AG04449 (cell line): ENCODE data around the gene SELENOK.

Source experiments
- CTCF ChIA-PET: fragments of 350-600 bp; formaldehyde crosslinking; extraction: SDS; loops from one replicate; lab custom pipeline; 2021; ENCODE audit warnings: antibody characterized with exemption; lab: Yijun Ruan, JAX
- POLR2A ChIA-PET: fragments of 400-600, 350-600 bp; formaldehyde crosslinking; extraction: SDS; loops from one replicate; lab custom pipeline; 2020; ENCODE audit warnings: antibody characterized with exemption, inconsistent platforms; lab: Yijun Ruan, JAX
- DNase-seq: peaks from one replicate; pipeline ENCODE4 v3.0.0-alpha.2; 2010; ENCODE audit warnings: low read depth, low spot score
- H3K4me3 ChIP-seq: 2 replicates; pipeline ENCODE4 v1.5.1; 2011; ENCODE audit warnings: low read depth, mild to moderate bottlenecking, control low read depth, low read length
- CTCF ChIP-seq: IDR thresholded peaks from one replicate; pipeline ENCODE4 v1.5.1; 2011; ENCODE audit warnings: mild to moderate bottlenecking, moderate library complexity, low read length, control low read depth, inconsistent platforms; ENCODE audit not compliant: insufficient read depth; ENCODE audit errors: missing control alignments

Gene SELENOK

GRCh38 chr3:53902711-53903110, 11.1 kb upstream of the SELENOK start:
- POLR2A ChIA-PET = no interaction called here
- no peak for DNase-seq
- CTCF ChIA-PET = no interaction called here
- no peak for TF ChIP-seq CTCF
- no peak overlapping the region for H3K4me3 ChIP-seq

GRCh38 chr3:53902067-53902466, 10.4 kb upstream of the SELENOK start:
- ChIA-PET POLR2A (no interaction called here), CTCF (no interaction called here)
- H3K4me3 ChIP-seq = no peak overlapping the region
- no peak for TF ChIP-seq CTCF
- DNase-seq = no peak

- ChIA-PET CTCF (interaction anchor here (1.5 kb wide), 1 partner anchor 37 kb away, joined by 4 read pairs; no protein-coding TSS in a partner anchor), POLR2A (no interaction called here)
- DNase-seq = no peak
- TF ChIP-seq CTCF = no peak
- H3K4me3 ChIP-seq = no peak overlapping the region
Observed at GRCh38 chr3:53900666-53901331, 9.1 kb upstream of the SELENOK start.

- CTCF ChIA-PET = interaction anchor here (1.4 to 1.5 kb wide), 2 partner anchors 38 to 39 kb away, joined by 4 read pairs; no protein-coding TSS in a partner anchor
- DNase-seq = no peak
- no peak for TF ChIP-seq CTCF
- no peak overlapping the region for H3K4me3 ChIP-seq
- POLR2A ChIA-PET = no interaction called here
Observed at GRCh38 chr3:53899750-53900149, 8.1 kb upstream of the SELENOK start.

- H3K4me3 ChIP-seq = peak overlapping the region; percentile 62
- CTCF ChIA-PET = interaction anchor here (0.8 to 1.7 kb wide), 2 partner anchors 46 to 67 kb away, joined by 3 to 5 read pairs; no protein-coding TSS in a partner anchor
- POLR2A ChIA-PET = interaction anchor here (0.7 to 1.3 kb wide), 3 partner anchors 11 to 544 kb away, joined by 3 to 5 read pairs (median 3); partner anchors contain the start of gene DCP1A
- DNase-seq = no peak
- no peak for TF ChIP-seq CTCF
Observed at GRCh38 chr3:53892286-53892637, 603 bp upstream of the SELENOK start.

- ChIA-PET POLR2A (no interaction called here), CTCF (interaction anchor here (0.9 to 1.7 kb wide), 4 partner anchors 31 to 181 kb away, joined by 3 to 5 read pairs (median 4); no protein-coding TSS in a partner anchor)
- H3K4me3 ChIP-seq = peak overlapping the region; percentile 88
- TF ChIP-seq CTCF = no peak
- DNase-seq = no peak
Observed at GRCh38 chr3:53890726-53891475, 758 bp downstream of the SELENOK start.
